Endothelial cell of umbilical vein (primary cell): ENCODE results near the gene DHRS7B. TPM values are rescaled to one million over a fixed set of nuclear protein-coding genes. Genes with fewer than 3 reads are reported as not detected.
A peak's percentile ranks its signal among the peaks of the same experiment; 100 is the strongest.

Experiments
- BruUV-seq: library from RNA; stranded (reverse); fragments of 400-500 nt; replicated peaks from 2 replicates; lab custom pipeline; 2021; lab: Mats Ljungman, UMichigan
- CTCF ChIA-PET: fragments of 300-600, 350-600 bp; sonication (Branson Sonifier 250); formaldehyde crosslinking; loops from one replicate; lab custom pipeline; 2021; ENCODE audit warnings: antibody characterized with exemption, inconsistent platforms; lab: Charles Lee
- POLR2A ChIA-PET: fragments of 300-600, 350-600 bp; sonication (Branson Sonifier 250); formaldehyde crosslinking; loops from one replicate; lab custom pipeline; 2021; ENCODE audit warnings: antibody characterized with exemption, inconsistent platforms; lab: Charles Lee
- DNase-seq: peaks from one replicate; pipeline ENCODE4 v3.0.0-alpha.2; 2011; ENCODE audit warnings: low read depth, low spot score
- FAIRE-seq: peaks from 2 replicates; lab custom pipeline; 2011; peaks lifted over from hg19 to GRCh38; lab: Jason Lieb, UNC
- H2AFZ ChIP-seq: 2 replicates; pipeline ENCODE4 v1.6.0; 2012; ENCODE audit warnings: low read depth, low read length, control low read depth, inconsistent platforms
- H3K27ac ChIP-seq: 2 replicates; pipeline ENCODE4 v1.5.1; 2011; ENCODE audit warnings: low read depth, mild to moderate bottlenecking, control low read depth, low read length, moderate library complexity; ENCODE audit not compliant: insufficient read depth
- H3K27me3 ChIP-seq, 2 experiments: 2 replicates each; pipeline versions ENCODE4 v1.6.0 to v1.6.1; 2011; ENCODE audit warnings: low read length in 2 of 2, mixed read lengths in 1 of 2; ENCODE audit not compliant: control insufficient read depth in 2 of 2, insufficient read depth in 2 of 2
- H3K36me3 ChIP-seq, 2 experiments: 2 replicates in 1 of 2; 3 replicates in 1 of 2; pipeline ENCODE4 v1.5.1; 2011; ENCODE audit warnings: low read length in 2 of 2, mild to moderate bottlenecking in 1 of 2, moderate library complexity in 1 of 2; ENCODE audit not compliant: control insufficient read depth in 2 of 2, insufficient read depth in 2 of 2; ENCODE audit errors: extremely low read depth in 1 of 2
- H3K4me1 ChIP-seq: 3 replicates; pipeline ENCODE4 v1.5.1; 2011; ENCODE audit warnings: mild to moderate bottlenecking, low read length; ENCODE audit not compliant: control insufficient read depth, insufficient read depth; ENCODE audit errors: extremely low read depth
- H3K4me2 ChIP-seq: 2 replicates; pipeline ENCODE4 v1.6.1; 2011; ENCODE audit warnings: low read length, control low read depth, mixed read lengths; ENCODE audit not compliant: insufficient read depth
- H3K4me3 ChIP-seq, 3 experiments: fragments of 200-600 bp in 1 of 3; sonication (generic), shearing (Covaris generic) in 1 of 3; replicated peaks in 1 of 3; 2 replicates each; pipeline ENCODE4 v1.5.1; 2011 to 2016; ENCODE audit warnings: control low read depth in 3 of 3, low read length in 3 of 3, mild to moderate bottlenecking in 2 of 3, inconsistent platforms in 1 of 3, low read depth in 1 of 3, moderate library complexity in 1 of 3; ENCODE audit not compliant: insufficient read depth in 1 of 3
- H3K79me2 ChIP-seq: 2 replicates; pipeline ENCODE4 v1.6.0; 2012; ENCODE audit warnings: low read length, inconsistent platforms; ENCODE audit not compliant: control insufficient read depth, insufficient read depth
- H3K9ac ChIP-seq: replicated peaks from 2 replicates; pipeline ENCODE3; 2011; ENCODE audit warnings: low read length, control low read depth; ENCODE audit not compliant: insufficient read depth; ENCODE audit errors: extremely low read depth
- H3K9me1 ChIP-seq: replicated peaks from 3 replicates; pipeline ENCODE4 v1.6.0; 2011; ENCODE audit warnings: mild to moderate bottlenecking, low read length; ENCODE audit not compliant: control insufficient read depth, insufficient read depth; ENCODE audit errors: extremely low read depth
- H3K9me3 ChIP-seq: replicated peaks from 2 replicates; pipeline ENCODE4 v1.5.1; 2012; ENCODE audit warnings: low read length, inconsistent platforms; ENCODE audit not compliant: control insufficient read depth, insufficient read depth
- H4K20me1 ChIP-seq: replicated peaks from 2 replicates; pipeline ENCODE3; 2011; ENCODE audit warnings: mild to moderate bottlenecking, low read length; ENCODE audit not compliant: control insufficient read depth, insufficient read depth; ENCODE audit errors: extremely low read depth
- CTCF ChIP-seq, 2 donors: IDR thresholded peaks; 1 replicate in 1 of 2; 2 replicates in 1 of 2; pipeline ENCODE4 v1.5.1; 2011; ENCODE audit warnings: low read length in 2 of 2, mild to moderate bottlenecking in 2 of 2, moderate library complexity in 2 of 2, control low read depth in 1 of 2, inconsistent platforms in 1 of 2, low read depth in 1 of 2; ENCODE audit not compliant: insufficient read depth in 1 of 2; ENCODE audit errors: extremely low read depth in 1 of 2
- EZH2 ChIP-seq: IDR thresholded peaks from 2 replicates; pipeline ENCODE4 v1.6.1; 2012; ENCODE audit warnings: borderline replicate concordance, low read depth, mild to moderate bottlenecking, moderate library complexity, low read length, inconsistent platforms; ENCODE audit not compliant: severe bottlenecking
- FOS ChIP-seq: IDR thresholded peaks from 2 replicates; pipeline ENCODE4 v1.6.1; 2011; ENCODE audit warnings: mild to moderate bottlenecking, low read length, moderate library complexity, borderline replicate concordance; ENCODE audit not compliant: insufficient read depth
- GATA2 ChIP-seq: IDR thresholded peaks from 2 replicates; pipeline ENCODE4 v1.7.0; 2011; ENCODE audit warnings: low read depth, mild to moderate bottlenecking, moderate library complexity, mixed read lengths, low read length; ENCODE audit not compliant: insufficient read length, insufficient read depth
- JUN ChIP-seq: IDR thresholded peaks from 2 replicates; pipeline ENCODE4 v1.6.1; 2011; ENCODE audit warnings: borderline replicate concordance, low read depth; ENCODE audit not compliant: insufficient read length, insufficient read depth
- MYC ChIP-seq: IDR thresholded peaks from one replicate; pipeline ENCODE4 v1.6.1; 2011; ENCODE audit warnings: mild to moderate bottlenecking, low read depth, low read length
- POLR2A ChIP-seq: IDR thresholded peaks from 2 replicates; pipeline ENCODE4 v1.6.1; 2012; ENCODE audit warnings: low read depth, mild to moderate bottlenecking, control low read depth, low read length
- POLR2AphosphoS5 ChIP-seq: IDR thresholded peaks from 2 replicates; pipeline ENCODE4 v1.6.1; 2012; ENCODE audit warnings: low read depth, mild to moderate bottlenecking, control low read depth, low read length, moderate library complexity; ENCODE audit not compliant: insufficient read depth
- dilution Hi-C: fragments of 300-500 bp; cut with MboI; formaldehyde crosslinking; loops from one replicate; pipeline ENCODE4 v1.15.0; 2019; ENCODE audit warnings: low sequenced_read_pairs; ENCODE audit not compliant: extremely low pct_ligation_motif_present
- intact Hi-C: fragments of 100-400 bp; cut with micrococcal nuclease; formaldehyde crosslinking; loops from one replicate; pipeline ENCODE4 v1.10.0; 2022
- polyA plus RNA-seq, 4 experiments: library from polyadenylated mRNA; depleted of rRNA in 3 of 4; stranded (reverse) in 3 of 4; unstranded in 1 of 4; fragments of >200 nt; gene quantifications; 2 replicates each; pipeline versions ENCODE4 v1.2.1 to v1.2.3, GENCODE V29; 2011 to 2012; ENCODE audit warnings: missing spikeins in 1 of 4
- total RNA-seq: library from RNA; stranded (reverse); gene quantifications from 2 replicates; pipeline ENCODE4 v1.2.3, GENCODE V29; 2021
- TF ChIP-seq, protein P1 (sequence below): IDR thresholded peaks from 2 replicates; pipeline ENCODE4 v1.6.1; 2011; ENCODE audit not compliant: insufficient read depth, insufficient read length

The DHRS7B gene
- total and polyA plus RNA-seq, 2 donors (not counting 3 experiments of a cell fraction or from before 2014, with no cell fraction given) = 14.0 to 28.1 TPM

DNA sequence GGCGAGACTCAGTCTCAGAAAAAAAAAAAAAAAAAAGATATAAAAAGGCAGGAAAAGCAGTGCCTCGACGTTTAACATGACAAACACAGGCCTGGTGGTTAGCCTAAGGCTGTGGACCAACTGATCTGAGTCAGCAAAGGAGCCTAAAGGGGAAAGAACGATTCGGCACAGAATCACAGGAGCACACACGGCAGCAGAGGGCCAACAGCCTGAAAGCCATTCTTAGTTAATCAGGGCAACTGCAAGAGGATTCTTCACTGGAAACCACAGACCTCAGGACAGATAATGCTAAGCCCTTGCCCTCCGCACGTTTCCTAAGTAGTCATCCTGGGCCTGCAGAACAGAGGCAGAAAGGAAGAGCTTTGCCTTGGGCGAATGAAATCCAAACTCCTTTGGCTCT, 72.5 kb downstream of the DHRS7B start:
- H3K9me3 ChIP-seq = no peaks in the 10 kb centered on the region
- H3K27ac ChIP-seq = no peak overlapping the region
- no peaks in the 10 kb centered on the region for H3K27me3 ChIP-seq
- POLR2A ChIA-PET = no interaction called here
- dilution Hi-C loops = no loop called here
- H3K9me1 ChIP-seq = no peaks in the 10 kb centered on the region
- H3K4me2 ChIP-seq = no peak overlapping the region
- H3K4me3 ChIP-seq = no peak overlapping the region
- CTCF ChIA-PET = interaction anchor here (1.2 kb wide), 1 partner anchor 79 kb away, joined by 3 read pairs; no protein-coding TSS in a partner anchor
- no peaks in the 10 kb centered on the region for H4K20me1 ChIP-seq
- H3K9ac ChIP-seq = no peak overlapping the region
- H3K4me1 ChIP-seq = no peaks in the 10 kb centered on the region
- no TSS peak for BruUV-seq
- DNase-seq (no peak), FAIRE-seq (peak; percentile 21)
- TF ChIP-seq CTCF (IDR thresholded peaks at IDR 0.05; ENCODE audit: extremely low read depth in 1 of 2, insufficient read depth in 1 of 2, low read depth in 1 of 2, low read length in 2 of 2) (no peak), EZH2 (no peak), FOS (no peak), GATA2 (no peak), MYC (no peak), POLR2AphosphoS5 (no peak), POLR2A (no peak), JUN (no peak)
- TF ChIP-seq, protein P1, sequence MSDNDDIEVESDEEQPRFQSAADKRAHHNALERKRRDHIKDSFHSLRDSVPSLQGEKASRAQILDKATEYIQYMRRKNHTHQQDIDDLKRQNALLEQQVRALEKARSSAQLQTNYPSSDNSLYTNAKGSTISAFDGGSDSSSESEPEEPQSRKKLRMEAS = no peak
- H3K79me2 ChIP-seq = peaks cover 58% of the 10 kb centered on the region
- peaks cover 2 to 12% of the 10 kb centered on the region in 2 experiments for H3K36me3 ChIP-seq
- no peak overlapping the region for H2AFZ ChIP-seq
- intact Hi-C loops = no loop called here
